Activated CD8-positive, alpha-beta memory T cell treated with anti-CD3 and anti-CD28 coated beads, Interleukin-2, amount 50 U/mL, for 1 hour (primary cell): ENCODE measurements around the gene CAPRIN1.
"Not testable (repeated sequence)": the region's sequence is repeated elsewhere in the genome, so short reads cannot be mapped to it uniquely, and the experiment has no call there.

Experiments used
- DNase-seq: peaks from one replicate; pipeline ENCODE4 v3.0.0-alpha.2; 2020; ENCODE audit errors: extremely low read depth

CAPRIN1 gene

GRCh38 chr11:34050581-34051348, 766 bp upstream of the CAPRIN1 start:
- DNase-seq = no peak

GRCh38 chr11:34052036-34052607, 591 bp downstream of the CAPRIN1 start:
- peak; percentile 40 for DNase-seq

- DNase-seq = no peak
These were observed 1.2 kb downstream of the CAPRIN1 start for GRCh38 chr11:34052608-34053160.

GRCh38 chr11:34053161-34053686, 1.7 kb downstream of the CAPRIN1 start:
- peak; percentile 54 for DNase-seq

- not testable (repeated sequence) for DNase-seq
These were observed 2.8 kb downstream of the CAPRIN1 start for GRCh38 chr11:34054351-34054750.

GRCh38 chr11:34055218-34056000, 3.9 kb downstream of the CAPRIN1 start:
- no peak for DNase-seq

- DNase-seq = no peak
These were observed 5.1 kb downstream of the CAPRIN1 start for GRCh38 chr11:34056672-34057071.

GRCh38 chr11:34063061-34063795, 11.7 kb downstream of the CAPRIN1 start:
- no peak for DNase-seq

GRCh38 chr11:34064291-34064690, 12.8 kb downstream of the CAPRIN1 start:
- no peak for DNase-seq

- DNase-seq = no peak
These were observed 14.1 kb downstream of the CAPRIN1 start for GRCh38 chr11:34065505-34066203.

GRCh38 chr11:34066766-34067165, 15.2 kb downstream of the CAPRIN1 start:
- DNase-seq = not testable (repeated sequence)

- DNase-seq = no peak
These were observed 16.0 kb downstream of the CAPRIN1 start for GRCh38 chr11:34067383-34068065.

- DNase-seq = no peak
These were observed 16.6 kb downstream of the CAPRIN1 start for GRCh38 chr11:34068111-34068510.

- not testable (repeated sequence) for DNase-seq
These were observed 19.8 kb downstream of the CAPRIN1 start for GRCh38 chr11:34071306-34071705.

- DNase-seq = no peak
These were observed 20.5 kb downstream of the CAPRIN1 start for GRCh38 chr11:34072041-34072440.

- DNase-seq = no peak
These were observed 21.3 kb downstream of the CAPRIN1 start for GRCh38 chr11:34072832-34073231.

- no peak for DNase-seq
These were observed 22.9 kb downstream of the CAPRIN1 start for GRCh38 chr11:34074391-34074790.

- no peak for DNase-seq
These were observed 23.8 kb downstream of the CAPRIN1 start for GRCh38 chr11:34075178-34075820.

GRCh38 chr11:34080609-34081008, 29.1 kb downstream of the CAPRIN1 start:
- DNase-seq = no peak

- DNase-seq = no peak
These were observed 33.1 kb downstream of the CAPRIN1 start for GRCh38 chr11:34084637-34085036.
